ENCODE results near the gene NXPH2. TPM values are rescaled to one million over a fixed set of nuclear protein-coding genes. Genes with fewer than 3 reads are reported as not detected.

The NXPH2 gene
- not detected for polyA plus RNA-seq (2012; ENCODE audit: insufficient read length, low read depth)

- no peak for TF ChIP-seq REST (IDR thresholded peaks at IDR 0.05; ENCODE audit: insufficient read depth in 1 of 2, low read depth in 2 of 2, low read length in 2 of 2)
- TF ChIP-seq FOXP2 (optimal IDR thresholded peaks at IDR 0.05; ENCODE audit: borderline replicate concordance, extremely low read depth, extremely low read length, insufficient read depth), result no peak
- TF ChIP-seq SIN3A (IDR thresholded peaks at IDR 0.05; ENCODE audit: borderline replicate concordance, insufficient read depth, low read length), result no peak
- no peak for TF ChIP-seq TAF1 (IDR thresholded peaks at IDR 0.05; ENCODE audit: borderline replicate concordance, insufficient read depth, low read length)
- TF ChIP-seq POLR2AphosphoS5 (IDR thresholded peaks at IDR 0.05; ENCODE audit: low read depth, low read length), result no peak
Measured at GRCh38 chr2:138779781-138780445, at the start of gene NXPH2. TSS of gene NXPH2 (minus strand) at chr2:138780390. CDS start at chr2:138780241, 149 bp downstream.

GRCh38 chr2:138829326-138829919 is 49.2 kb upstream of the NXPH2 start:
- TF ChIP-seq TAF1 (IDR thresholded peaks at IDR 0.05; ENCODE audit: borderline replicate concordance, insufficient read depth, low read length) (no peak), REST (IDR thresholded peaks at IDR 0.05; ENCODE audit: insufficient read depth in 1 of 2, low read depth in 2 of 2, low read length in 2 of 2) (no peak), SIN3A (IDR thresholded peaks at IDR 0.05; ENCODE audit: borderline replicate concordance, insufficient read depth, low read length) (no peak), FOXP2 (optimal IDR thresholded peaks at IDR 0.05; ENCODE audit: borderline replicate concordance, extremely low read depth, extremely low read length, insufficient read depth) (no peak), POLR2AphosphoS5 (IDR thresholded peaks at IDR 0.05; ENCODE audit: low read depth, low read length) (no peak)

GRCh38 chr2:138827426-138828054 is 47.4 kb upstream of the NXPH2 start:
- TF ChIP-seq POLR2AphosphoS5 (IDR thresholded peaks at IDR 0.05; ENCODE audit: low read depth, low read length), result no peak
- no peak for TF ChIP-seq REST (IDR thresholded peaks at IDR 0.05; ENCODE audit: insufficient read depth in 1 of 2, low read depth in 2 of 2, low read length in 2 of 2)
- no peak for TF ChIP-seq TAF1 (IDR thresholded peaks at IDR 0.05; ENCODE audit: borderline replicate concordance, insufficient read depth, low read length)
- TF ChIP-seq SIN3A (IDR thresholded peaks at IDR 0.05; ENCODE audit: borderline replicate concordance, insufficient read depth, low read length), result no peak
- TF ChIP-seq FOXP2 (optimal IDR thresholded peaks at IDR 0.05; ENCODE audit: borderline replicate concordance, extremely low read depth, extremely low read length, insufficient read depth), result no peak

GRCh38 chr2:138823666-138824065 is 43.5 kb upstream of the NXPH2 start:
- TF ChIP-seq FOXP2 (optimal IDR thresholded peaks at IDR 0.05; ENCODE audit: borderline replicate concordance, extremely low read depth, extremely low read length, insufficient read depth) (no peak), SIN3A (IDR thresholded peaks at IDR 0.05; ENCODE audit: borderline replicate concordance, insufficient read depth, low read length) (no peak), REST (IDR thresholded peaks at IDR 0.05; ENCODE audit: insufficient read depth in 1 of 2, low read depth in 2 of 2, low read length in 2 of 2) (no peak), TAF1 (IDR thresholded peaks at IDR 0.05; ENCODE audit: borderline replicate concordance, insufficient read depth, low read length) (no peak), POLR2AphosphoS5 (IDR thresholded peaks at IDR 0.05; ENCODE audit: low read depth, low read length) (no peak)

All from PFSK-1 (cell line).